Dedifferentiated amniotic fluid mesenchymal stem cell (primary cell): ENCODE results near the gene B4GALNT2.
"Not testable (repeated sequence)": the region's sequence is repeated elsewhere in the genome, so short reads cannot be mapped to it uniquely, and the experiment has no call there.

Experiments
- DNase-seq: peaks from one replicate; pipeline ENCODE4 v3.0.0-alpha.2; 2016; ENCODE audit errors: extremely low spot score

The B4GALNT2 gene

DNA sequence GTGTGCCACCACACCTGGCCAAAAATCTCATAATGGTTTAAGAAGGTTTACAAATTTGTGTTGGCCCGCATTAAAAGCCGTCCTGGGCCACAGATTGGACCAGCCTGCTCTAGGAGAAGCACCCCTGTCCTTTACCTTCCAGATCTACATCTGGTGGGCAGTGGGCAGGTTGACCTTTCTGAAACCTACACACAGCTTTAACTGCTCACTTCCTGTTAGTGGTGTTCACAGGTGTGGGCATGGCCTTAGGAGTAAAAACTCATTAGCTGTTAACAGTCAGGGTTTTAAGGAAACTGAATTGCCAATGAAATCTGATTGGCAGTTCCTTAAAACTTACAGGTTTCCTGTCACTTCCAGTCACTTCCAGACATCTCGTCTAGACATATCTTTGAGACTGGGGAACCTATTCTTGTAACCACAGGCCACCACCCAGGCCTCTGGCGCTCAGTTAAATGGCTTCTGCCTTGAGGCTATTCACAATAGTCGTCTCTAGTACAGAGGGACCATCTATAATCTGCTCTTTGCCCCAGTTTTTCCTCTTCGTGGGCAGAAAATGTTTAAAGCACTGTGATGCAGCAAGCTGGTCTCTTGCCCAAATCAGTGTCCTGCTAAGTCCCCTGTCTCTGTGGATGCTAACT, 48.5 kb downstream of the B4GALNT2 start:
- DNase-seq = no peak

DNA sequence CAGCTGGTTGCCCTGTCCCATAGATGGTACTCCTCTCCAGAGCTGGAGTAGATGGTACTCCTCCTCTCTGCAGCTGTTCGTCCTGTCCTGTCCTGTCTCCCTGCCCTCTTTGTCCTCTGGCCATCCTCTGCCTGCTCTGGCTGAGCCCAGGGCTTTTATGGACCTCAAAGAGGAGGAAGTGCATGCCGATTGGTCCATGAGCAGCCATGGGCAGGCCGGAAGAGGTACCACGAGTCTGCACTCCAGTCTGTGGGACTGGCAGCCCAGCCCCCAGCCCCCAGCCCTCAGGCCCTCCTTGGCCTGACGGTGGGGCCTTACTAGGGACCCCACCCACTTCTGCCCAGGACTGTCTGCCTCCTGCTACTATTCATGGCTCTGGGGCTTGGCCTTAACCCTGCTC, 50.8 kb downstream of the B4GALNT2 start:
- DNase-seq = no peak

DNA sequence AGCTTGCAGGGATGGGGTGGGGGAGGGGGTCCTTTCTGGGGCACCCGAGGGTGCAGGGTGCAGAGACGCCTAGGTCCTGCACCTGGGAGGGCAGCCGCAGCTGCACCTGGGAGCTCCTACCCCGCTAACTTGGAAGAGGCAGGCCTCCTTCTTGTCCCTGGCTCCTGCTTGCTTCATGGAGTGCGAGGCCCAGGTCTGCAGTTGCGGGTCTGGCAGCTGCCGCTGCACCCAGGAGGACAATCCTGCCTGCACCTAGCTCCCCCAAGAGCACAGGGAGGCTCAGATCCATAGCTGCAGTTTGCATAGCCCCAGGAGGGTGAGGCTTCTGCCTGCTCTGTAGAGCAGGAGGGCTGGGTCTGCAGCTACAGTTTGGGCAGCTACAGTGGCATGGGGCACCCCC, 51.2 kb downstream of the B4GALNT2 start:
- DNase-seq = no peak

DNA sequence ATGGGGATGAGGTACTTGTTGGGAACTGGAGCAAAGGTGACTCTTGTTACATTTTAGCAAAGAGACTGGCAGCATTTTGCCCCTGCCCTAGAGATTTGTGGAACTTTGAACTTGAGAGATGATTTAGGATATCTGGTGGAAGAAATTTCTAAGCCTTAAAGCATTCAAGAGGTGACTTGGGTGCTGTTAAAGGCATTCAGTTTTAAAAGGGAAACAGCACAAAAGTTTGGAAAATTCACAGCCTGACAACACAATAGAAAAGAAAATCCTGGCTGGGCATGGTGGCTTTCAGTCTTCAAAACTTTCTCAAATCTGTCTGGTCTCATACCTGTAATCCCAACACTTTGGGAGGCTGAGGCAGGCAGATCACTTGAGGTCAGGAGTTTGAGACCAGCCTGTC, 52.0 kb downstream of the B4GALNT2 start:
- not testable (repeated sequence) for DNase-seq

DNA sequence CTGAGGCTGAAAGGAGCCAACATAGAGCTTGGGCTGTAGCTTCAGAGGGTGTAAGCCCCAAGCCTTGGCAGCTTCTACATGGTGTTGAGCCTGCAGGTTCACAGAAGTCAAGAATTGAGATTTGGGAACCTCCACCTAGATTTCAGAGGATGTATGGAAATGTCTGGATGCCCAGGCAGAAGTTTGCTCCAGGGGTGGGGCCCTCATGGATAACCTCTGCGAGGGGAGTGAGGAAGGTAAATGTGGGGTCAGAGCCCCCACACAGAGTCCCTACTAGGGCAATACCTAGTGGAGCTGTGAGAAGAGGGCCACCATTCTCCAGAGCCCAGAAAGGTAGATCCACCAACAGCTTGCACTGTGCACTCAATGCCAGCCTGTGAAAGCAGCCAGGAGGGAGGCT, 52.8 kb downstream of the B4GALNT2 start:
- DNase-seq = not testable (repeated sequence)

DNA sequence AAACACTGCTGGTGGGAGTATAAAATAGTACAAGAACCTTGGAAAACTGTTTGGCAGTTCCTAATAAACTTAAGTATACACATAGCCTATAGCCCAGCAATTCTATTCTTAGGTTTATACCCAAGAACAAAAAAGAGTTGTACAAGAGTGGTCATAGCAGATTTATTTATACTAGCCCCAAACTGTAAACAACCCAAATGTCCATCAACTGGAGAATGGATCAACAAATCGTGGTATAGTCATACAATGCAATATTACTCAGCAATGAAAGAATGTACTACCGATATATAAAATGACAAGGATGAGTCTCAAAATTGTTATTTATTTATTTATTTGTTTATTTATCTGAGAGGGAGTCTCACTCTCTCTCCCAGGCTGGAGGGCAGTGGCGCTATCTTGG, 54.7 kb downstream of the B4GALNT2 start:
- no peak for DNase-seq

DNA sequence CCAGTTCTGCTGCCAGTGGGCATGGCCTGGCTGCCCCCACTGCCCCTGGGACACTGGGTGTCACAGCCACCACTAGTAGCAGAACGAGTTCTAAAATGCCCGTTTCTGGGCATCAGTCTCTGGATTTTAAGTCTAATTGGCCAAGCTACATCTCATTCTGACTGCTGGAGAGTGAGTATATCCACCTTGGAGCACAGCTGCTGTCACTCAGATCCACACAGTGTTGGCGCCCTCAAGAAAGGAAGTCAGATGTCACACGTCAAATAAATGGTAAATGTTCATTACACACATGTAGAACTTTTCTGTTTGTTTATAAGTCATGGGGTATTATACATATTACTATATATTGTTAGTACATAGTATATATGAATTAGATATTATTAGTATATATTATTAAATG, 58.4 kb downstream of the B4GALNT2 start:
- no peak for DNase-seq

DNA sequence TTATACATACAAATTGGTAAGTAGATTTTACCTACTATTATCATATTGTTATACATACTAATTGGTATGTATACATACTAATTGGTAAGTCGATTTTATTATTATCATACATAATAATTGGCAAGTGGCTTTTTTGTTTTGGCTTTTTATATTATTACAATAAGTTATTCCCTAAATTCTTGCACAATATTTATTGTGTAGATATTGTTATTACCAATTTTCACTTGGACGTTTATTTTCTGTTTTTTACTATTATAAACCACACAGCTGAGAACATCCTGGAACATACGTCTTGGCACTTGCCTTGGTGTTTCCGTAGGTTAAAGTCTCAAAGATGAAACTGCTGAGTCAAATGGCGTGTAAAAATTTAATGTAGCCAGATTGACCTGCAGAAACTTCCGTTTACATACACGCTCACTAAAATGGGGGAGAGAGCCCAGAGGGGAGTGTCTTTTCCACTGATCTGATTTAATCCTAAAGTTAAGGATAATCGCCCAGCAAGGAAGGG, 58.9 kb downstream of the B4GALNT2 start:
- DNase-seq = peak; percentile 43

DNA sequence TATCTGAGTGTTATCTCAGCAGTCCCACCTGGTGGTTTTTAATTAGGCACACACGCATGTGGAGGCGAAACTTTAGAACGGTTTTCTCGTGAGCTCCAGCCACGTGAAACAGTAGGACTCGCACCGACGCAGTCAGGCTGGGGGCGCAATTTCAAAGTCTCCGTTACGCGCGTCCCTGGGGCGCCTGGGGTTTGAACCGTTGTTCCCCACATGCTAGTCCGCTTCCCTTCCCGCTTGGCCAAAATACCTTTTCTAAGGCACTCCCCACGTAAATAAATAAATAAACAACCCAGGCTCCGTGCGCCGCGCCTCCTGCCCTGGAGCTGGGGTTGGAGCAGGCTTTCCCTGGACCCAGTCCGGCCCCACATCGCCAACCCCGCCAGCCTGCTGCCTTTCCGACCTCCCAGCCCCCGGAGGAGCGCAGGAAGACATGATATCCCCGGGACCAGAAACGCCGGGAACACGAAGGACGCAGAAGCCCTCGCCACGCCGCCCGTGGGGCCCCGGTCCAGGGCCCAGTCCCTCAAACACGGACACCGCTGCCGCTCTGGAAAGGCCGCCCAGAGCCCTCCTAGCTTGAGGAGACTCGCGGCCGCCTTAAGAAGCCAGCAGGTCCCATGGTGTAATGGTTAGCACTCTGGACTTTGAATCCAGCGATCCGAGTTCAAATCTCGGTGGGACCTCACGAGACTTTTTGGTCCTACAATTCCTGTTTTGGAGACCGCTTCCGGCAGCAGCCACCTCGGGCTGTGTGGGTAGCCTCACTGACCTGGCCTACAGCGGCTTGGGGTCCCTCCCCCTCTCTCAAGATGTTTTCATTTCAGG, 59.6 kb downstream of the B4GALNT2 start:
- peak; percentile 74 for DNase-seq

DNA sequence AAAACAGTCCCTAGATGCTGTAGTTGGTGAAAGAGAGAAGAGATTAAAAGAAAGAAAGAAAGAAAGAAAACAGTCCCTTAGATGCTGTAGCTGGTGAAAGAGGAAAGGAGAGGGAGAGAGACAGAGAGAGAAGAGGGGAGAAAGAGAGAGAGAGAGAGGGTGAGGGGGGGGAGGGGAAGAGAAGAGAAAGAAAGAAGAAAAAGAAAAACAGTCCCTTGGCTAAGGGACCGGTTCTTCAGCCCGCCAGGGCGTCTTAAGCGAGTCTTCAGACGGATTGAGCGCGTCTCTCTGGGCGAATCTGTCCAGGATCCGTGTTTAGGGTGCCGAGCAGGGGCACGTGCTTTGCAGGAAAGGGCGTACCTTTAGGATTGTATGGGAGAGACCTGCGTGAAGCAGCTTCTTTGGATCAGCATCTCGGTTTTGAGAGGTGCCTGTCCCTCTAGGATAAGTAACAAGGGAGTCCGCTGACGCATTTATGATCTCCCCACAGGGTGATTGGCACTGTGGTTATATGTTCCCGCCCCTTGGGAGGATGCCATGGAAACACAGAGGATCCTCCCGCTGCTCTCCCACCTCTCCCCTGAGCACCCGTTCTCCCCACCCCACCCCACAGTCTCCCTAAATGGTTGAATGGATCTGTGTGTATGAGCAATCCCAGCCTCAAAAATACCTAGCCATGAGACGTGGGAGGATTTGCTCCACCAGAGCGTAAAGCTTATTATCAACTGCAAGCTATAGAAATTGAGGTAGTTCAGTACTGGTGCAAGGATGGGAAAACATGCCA, 61.1 kb downstream of the B4GALNT2 start:
- DNase-seq = peak; percentile 31

DNA sequence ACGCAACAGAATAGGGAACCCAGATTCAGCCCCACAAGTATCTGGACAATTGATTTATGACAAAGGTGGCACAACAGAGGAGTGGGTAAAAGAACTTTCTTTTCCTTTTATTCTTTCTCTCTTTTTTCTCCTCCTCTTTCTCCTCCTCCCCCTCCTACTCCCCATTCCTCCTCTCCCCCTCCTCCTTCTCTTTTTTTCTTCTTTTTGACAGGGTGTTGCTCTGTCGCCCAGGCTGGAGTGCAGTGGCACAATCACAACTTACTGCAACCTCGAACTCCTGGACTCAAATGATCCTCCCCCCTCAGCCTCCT, 61.7 kb downstream of the B4GALNT2 start:
- DNase-seq = no peak

DNA sequence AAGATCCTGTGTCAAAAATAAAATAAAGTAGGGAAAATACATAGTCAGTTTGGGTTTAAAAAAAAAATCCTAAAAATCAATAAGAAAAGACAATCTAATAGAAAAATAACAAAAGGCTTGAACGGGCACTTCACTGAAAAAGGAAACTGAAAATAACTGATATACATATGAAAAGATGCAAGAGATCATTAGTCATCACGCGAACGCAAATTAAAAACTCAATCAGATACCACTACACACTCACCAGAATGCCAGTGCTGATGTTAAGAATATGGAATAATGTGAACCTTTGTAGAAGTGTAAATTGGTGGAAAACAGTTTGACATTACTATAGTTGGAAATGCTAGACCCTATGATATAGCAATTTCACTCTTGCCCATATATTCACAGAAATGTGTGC, 63.2 kb downstream of the B4GALNT2 start:
- no peak for DNase-seq

DNA sequence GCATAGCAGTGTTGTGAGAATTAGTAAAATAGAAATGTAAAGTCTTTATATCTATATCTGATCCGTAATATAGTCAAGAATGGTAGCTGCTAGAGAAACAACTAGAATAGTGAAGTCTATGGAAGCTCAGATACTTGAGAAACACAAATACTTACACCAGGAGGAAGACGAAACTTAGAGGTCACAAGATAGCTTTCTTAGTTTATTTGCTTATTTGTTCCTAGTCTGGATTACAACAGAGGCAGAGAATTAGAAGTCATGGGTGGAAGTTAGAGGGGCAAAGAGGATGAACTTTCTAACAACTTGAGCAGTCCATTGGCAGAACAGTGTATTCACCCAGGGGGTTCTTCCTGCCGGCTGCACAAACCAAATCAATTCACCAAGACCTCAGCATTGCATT, 64.0 kb downstream of the B4GALNT2 start:
- DNase-seq = no peak

DNA sequence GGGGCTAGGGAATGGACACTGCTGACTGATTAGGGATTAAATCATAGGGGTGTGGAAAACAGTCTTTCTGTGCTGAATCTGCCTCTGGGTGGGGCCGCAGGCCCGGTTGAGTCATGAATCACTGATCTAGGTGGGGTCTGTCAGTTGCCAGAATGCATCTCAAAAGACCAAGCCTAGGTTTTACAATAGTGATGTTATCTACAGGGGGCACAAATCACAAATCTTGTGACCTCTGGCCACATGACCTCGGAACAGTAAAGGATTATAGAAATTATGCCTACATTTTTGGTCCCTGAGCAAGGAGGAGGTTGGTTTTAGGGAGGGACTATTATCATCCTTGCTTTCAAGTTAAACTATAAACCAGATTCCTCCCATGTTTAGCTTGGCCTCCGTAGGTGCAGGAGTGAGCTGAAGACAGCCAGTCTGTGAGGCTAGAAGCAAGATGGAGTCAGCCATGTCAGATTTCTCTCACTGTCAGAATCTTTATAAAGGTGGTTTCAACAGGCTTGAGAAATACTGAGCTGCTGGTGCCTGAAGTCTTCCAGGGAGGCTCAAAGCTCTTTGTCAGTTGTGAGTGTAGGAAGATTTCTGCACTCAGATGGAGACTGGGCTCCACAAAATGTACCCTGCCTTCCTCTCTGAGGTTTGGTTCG, 64.9 kb downstream of the B4GALNT2 start:
- DNase-seq = no peak

DNA sequence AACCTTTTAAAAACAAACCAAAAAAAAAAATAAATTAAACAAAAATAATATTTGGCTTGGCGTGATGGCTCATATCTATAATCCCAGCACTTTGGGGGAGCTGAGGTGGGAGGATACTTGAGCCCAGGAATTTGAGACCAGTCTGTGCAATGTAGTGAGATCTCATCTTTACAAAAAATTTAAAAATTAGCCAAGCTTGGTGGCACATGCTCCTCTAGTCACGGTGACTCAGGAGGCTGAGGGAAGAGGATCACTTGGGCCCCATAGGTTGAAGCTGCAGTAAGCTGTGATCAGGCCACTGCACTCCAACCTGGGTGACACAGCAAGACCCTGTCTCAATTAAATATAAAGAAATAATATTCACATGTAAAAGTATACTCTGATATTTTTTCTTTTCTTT, 65.6 kb downstream of the B4GALNT2 start:
- DNase-seq = no peak

DNA sequence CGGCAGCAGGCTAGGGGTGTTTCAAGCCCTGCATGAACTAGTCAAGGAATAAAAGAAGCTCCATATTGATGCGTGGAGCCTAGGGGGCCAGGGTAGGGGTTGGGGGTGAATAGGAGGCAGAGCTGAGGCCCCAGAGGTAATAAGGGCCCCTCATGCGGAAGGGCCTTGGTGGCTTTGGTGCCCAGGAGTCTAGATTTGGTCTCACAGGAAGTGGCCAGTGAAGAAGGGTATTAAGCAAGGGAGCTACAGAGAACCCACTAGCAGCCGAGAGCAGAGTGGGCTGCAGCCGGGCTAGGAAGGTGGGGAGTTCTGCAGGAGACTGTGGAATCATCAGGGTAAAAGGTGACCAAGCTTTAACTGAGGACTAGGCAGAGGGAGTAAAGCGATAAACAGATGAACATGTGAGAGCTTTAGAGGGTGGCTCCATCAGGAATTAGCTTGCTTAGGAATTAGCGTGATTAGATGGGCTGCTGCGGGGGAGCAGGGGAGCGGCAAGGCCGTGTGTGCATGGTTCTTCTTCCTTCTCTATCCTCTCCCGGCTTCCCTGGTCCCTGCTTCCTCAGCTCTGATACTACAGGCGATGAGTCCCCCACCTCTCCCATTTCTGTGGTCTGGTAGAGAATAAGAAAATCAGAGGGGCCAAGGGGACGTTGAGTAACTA, 68.0 kb downstream of the B4GALNT2 start:
- DNase-seq = no peak

DNA sequence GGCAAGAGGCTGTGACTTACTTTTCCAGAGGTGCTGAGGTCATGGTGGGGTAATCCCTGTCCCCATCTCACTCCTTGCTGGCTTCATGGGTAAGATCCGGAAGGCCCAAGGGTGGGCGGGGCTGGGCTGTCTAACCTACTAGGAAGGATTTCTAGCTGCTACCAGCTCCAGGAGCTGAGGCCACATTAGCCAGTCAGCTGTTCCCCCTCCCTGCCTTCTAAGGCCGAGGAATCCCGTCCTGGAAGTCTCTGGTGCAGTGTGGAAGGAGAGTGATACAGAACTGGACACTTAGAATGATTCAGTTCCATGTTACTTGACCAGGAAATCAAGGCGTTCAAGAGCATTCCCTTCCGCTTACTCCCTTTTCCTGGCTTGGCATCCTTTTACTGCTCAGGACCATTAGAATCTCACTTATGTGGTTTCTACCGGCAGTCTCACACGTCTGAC, 68.9 kb downstream of the B4GALNT2 start:
- DNase-seq = no peak

DNA sequence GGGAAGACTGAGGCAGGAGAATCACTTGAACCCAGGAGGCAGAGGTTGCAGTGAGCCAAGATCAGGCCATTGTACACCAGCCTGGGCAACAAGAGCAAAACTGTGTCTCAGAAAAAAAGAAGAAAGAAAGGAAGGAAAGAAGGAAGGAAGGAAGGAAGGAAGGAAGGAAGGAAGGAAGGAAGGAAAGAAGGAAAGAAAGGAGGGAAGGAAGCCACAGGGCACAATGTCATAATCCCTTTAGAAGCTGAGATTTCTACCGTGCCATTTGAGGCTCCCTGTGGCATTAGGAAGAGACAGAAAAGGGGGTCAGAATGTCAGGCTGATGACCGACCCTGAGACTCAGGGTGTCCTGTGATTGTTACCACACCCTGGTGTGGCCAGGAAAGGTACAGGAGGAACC, 71.2 kb downstream of the B4GALNT2 start:
- no peak for DNase-seq

DNA sequence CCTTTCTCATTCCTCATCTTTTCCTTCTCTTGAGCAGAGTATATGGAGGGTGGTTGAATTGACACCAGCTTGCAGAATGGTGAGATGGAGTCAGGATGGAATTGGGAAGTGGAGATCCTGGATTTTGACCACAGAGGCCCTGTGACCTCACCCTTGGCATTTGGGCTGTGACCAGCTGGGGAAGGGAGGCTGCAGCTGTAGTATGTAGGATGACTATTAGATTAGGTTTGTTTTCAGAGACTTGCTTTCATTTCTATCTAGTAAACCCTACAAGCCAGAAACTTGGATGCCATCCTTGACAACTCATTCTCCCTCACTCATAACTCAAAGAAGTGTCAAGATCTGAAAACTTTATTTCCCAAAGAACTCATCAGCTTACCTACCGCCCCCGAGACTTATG, 71.9 kb downstream of the B4GALNT2 start:
- no peak for DNase-seq

DNA sequence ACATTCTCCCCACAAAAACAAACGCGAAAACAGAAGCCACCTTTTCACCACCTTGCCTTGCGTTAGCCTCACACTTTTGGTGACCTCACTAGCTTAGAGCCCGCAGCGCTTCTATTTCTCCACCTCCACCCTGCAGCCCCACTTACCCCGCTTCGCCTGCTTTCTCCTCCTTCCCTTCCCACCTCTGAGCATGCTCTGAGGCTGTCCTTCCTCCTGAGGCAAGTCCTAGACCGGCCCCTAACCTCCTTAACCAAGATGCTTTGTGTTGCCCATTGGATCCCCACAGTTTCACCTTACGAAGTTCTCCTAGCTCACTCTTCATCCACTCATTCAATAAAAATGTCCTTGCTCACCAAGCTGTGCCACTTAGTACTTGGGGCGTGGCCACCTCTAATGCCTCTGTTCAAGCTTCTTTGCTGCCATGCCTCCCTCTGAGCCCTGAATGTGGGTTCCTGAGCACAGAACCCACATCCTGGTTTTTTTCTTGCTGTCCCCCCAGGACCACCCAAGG, 76.5 kb downstream of the B4GALNT2 start:
- DNase-seq = no peak
